Testis (tissue), 2 donors: ENCODE results near the gene TMEM150B.

Experiments
- POLR2A ChIP-seq: fragments of 450-650 bp; IDR thresholded peaks from one replicate; pipeline ENCODE4 v1.6.1; 2017; ENCODE audit warnings: antibody characterized with exemption, mild to moderate bottlenecking, moderate library complexity
- TF ChIP-seq, protein P1 (sequence below), 3 experiments: fragments of 450-650 bp in 2 of 3; fragments of 200-600 bp in 1 of 3; sonication (generic) in 1 of 3; IDR thresholded peaks; one replicate each; pipeline ENCODE4 v1.5.1; 2016 to 2019; ENCODE audit warnings: antibody characterized with exemption in 3 of 3, mild to moderate bottlenecking in 2 of 3, moderate library complexity in 1 of 3

DNA sequence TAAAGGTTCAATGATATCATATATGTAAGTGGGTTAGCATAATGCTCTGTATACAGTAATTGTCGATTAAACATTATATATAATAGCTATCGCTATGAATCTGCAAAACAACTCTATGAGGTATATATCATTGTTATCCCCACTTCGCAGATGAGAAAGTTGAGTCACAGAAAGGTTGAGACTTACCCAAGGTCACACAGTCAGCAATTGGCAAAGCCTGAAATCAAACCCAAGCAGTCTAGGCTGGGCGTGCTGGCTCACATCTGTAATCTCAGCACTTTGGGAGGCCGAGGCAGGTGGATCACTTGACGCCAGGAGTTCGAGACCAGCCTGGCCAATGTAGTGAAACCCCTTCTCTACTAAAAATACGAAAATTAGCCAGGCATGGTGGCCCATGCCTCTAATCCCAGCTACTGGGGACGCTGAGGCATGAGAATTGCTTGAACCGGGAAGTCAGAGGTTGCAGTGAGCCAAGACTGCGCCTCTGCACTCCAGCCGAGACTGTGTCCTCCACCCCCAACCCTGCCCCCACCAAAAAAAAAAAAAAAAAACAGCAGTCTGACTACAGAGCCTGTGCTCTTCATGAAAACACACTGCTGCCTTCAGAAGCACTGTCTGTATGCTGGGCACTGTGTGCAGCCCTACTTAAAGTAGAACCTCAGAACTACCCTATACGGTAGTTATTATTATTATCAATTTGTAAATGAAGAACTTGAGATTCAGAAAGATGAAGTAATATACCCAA lies 46.6 kb downstream of the TMEM150B start:
- TF ChIP-seq, protein P1, sequence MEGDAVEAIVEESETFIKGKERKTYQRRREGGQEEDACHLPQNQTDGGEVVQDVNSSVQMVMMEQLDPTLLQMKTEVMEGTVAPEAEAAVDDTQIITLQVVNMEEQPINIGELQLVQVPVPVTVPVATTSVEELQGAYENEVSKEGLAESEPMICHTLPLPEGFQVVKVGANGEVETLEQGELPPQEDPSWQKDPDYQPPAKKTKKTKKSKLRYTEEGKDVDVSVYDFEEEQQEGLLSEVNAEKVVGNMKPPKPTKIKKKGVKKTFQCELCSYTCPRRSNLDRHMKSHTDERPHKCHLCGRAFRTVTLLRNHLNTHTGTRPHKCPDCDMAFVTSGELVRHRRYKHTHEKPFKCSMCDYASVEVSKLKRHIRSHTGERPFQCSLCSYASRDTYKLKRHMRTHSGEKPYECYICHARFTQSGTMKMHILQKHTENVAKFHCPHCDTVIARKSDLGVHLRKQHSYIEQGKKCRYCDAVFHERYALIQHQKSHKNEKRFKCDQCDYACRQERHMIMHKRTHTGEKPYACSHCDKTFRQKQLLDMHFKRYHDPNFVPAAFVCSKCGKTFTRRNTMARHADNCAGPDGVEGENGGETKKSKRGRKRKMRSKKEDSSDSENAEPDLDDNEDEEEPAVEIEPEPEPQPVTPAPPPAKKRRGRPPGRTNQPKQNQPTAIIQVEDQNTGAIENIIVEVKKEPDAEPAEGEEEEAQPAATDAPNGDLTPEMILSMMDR (IDR thresholded peaks at IDR 0.05) = no peak
- no peak for TF ChIP-seq POLR2A
